ENCODE measurements around the gene VAPB. TPM values are rescaled to one million over a fixed set of nuclear protein-coding genes. Genes with fewer than 3 reads are reported as not detected.

VAPB gene
- total and polyA plus RNA-seq, 4 experiments from 2014 or later = 27.6 to 40.1 (median 33.0) TPM

- H3K4me3 Mint-ChIP-seq = no peak overlapping the region
- H3K36me3 Mint-ChIP-seq = peaks cover 44 to 58% of the 10 kb centered on the region in 2 donors
- Histone ChIP-seq H3K4me3 (ENCODE audit: low read length in 2 of 2) (no peak overlapping the region), H3K27me3 (ENCODE audit: insufficient read depth, low read length) (no peaks in the 10 kb centered on the region), H3K36me3 (ENCODE audit: insufficient read depth, low read length) (peaks cover 11% of the 10 kb centered on the region), H3K4me1 (ENCODE audit: insufficient read depth, low read length) (no peaks in the 10 kb centered on the region), H3K27ac (ENCODE audit: low read depth, low read length) (no peak overlapping the region), H3K9me3 (ENCODE audit: control insufficient read depth in 1 of 2, low read length in 2 of 2) (no peaks in the 10 kb centered on the region)
- H3K4me1 Mint-ChIP-seq = peaks cover 0 to 14% (median under 1%) of the 10 kb centered on the region in 4 donors
- no peaks in the 10 kb centered on the region for H3K27me3 Mint-ChIP-seq
- H3K9me3 Mint-ChIP-seq = peaks cover 0 to 10% (median 6%) of the 10 kb centered on the region in 8 donors
- DNase-seq = no peak
- intact Hi-C loops (cut with micrococcal nuclease) = no loop called here
- H3K27ac Mint-ChIP-seq = no peak overlapping the region
- ChIA-PET POLR2A (ENCODE audit: partially characterized antibody) (no interaction called here), CTCF (ENCODE audit: partially characterized antibody) (no interaction called here)
Measured at GRCh38 chr20:58449681-58450221, 60.7 kb downstream of the VAPB start.

GRCh38 chr20:58450254-58450653 is 61.2 kb downstream of the VAPB start:
- Mint-ChIP-seq H3K36me3 (peaks cover 39 to 54% of the 10 kb centered on the region in 2 donors), H3K27me3 (no peaks in the 10 kb centered on the region), H3K4me1 (peaks cover 0 to 14% (median 0%) of the 10 kb centered on the region in 4 donors), H3K27ac (no peak overlapping the region), H3K9me3 (peaks cover 0 to 12% (median 7%) of the 10 kb centered on the region in 8 donors), H3K4me3 (no peak overlapping the region)
- no peak overlapping the region for H3K27ac ChIP-seq (ENCODE audit: low read depth, low read length)
- intact Hi-C loops (cut with micrococcal nuclease) = no loop called here
- ChIA-PET POLR2A (ENCODE audit: partially characterized antibody) (no interaction called here), CTCF (ENCODE audit: partially characterized antibody) (no interaction called here)
- no peaks in the 10 kb centered on the region for H3K27me3 ChIP-seq (ENCODE audit: insufficient read depth, low read length)
- DNase-seq = no peak
- no peaks in the 10 kb centered on the region for H3K4me1 ChIP-seq (ENCODE audit: insufficient read depth, low read length)
- H3K4me3 ChIP-seq (ENCODE audit: low read length in 2 of 2) = no peak overlapping the region
- no peaks in the 10 kb centered on the region for H3K9me3 ChIP-seq (ENCODE audit: control insufficient read depth in 1 of 2, low read length in 2 of 2)
- peaks cover 11% of the 10 kb centered on the region for H3K36me3 ChIP-seq (ENCODE audit: insufficient read depth, low read length)

GRCh38 chr20:58452667-58453255 is 63.7 kb downstream of the VAPB start:
- ChIA-PET CTCF (ENCODE audit: partially characterized antibody) (no interaction called here), POLR2A (ENCODE audit: partially characterized antibody) (no interaction called here)
- Histone ChIP-seq H3K27me3 (ENCODE audit: insufficient read depth, low read length) (no peaks in the 10 kb centered on the region), H3K9me3 (ENCODE audit: control insufficient read depth in 1 of 2, low read length in 2 of 2) (no peaks in the 10 kb centered on the region), H3K4me3 (ENCODE audit: low read length in 2 of 2) (no peak overlapping the region), H3K36me3 (ENCODE audit: insufficient read depth, low read length) (peaks cover 7% of the 10 kb centered on the region), H3K4me1 (ENCODE audit: insufficient read depth, low read length) (no peaks in the 10 kb centered on the region), H3K27ac (ENCODE audit: low read depth, low read length) (no peak overlapping the region)
- DNase-seq = no peak
- Mint-ChIP-seq H3K36me3 (peaks cover 38 to 42% of the 10 kb centered on the region in 2 donors), H3K27me3 (no peaks in the 10 kb centered on the region), H3K4me3 (no peak overlapping the region), H3K27ac (peak overlapping the region in 1 of 7 donors; percentile 46), H3K9me3 (peaks cover 0 to 12% (median 7%) of the 10 kb centered on the region in 8 donors), H3K4me1 (peaks cover 0 to 10% (median 0%) of the 10 kb centered on the region in 4 donors)
- intact Hi-C loops (cut with micrococcal nuclease) = no loop called here

GRCh38 chr20:58453391-58453790 is 64.4 kb downstream of the VAPB start:
- no peak for DNase-seq
- Mint-ChIP-seq H3K4me1 (peaks cover 0 to 10% (median 0%) of the 10 kb centered on the region in 4 donors), H3K27me3 (no peaks in the 10 kb centered on the region), H3K9me3 (peaks cover 0 to 12% (median 7%) of the 10 kb centered on the region in 8 donors), H3K36me3 (peaks cover 32 to 42% of the 10 kb centered on the region in 2 donors), H3K27ac (peak overlapping the region in 1 of 7 donors; percentile 68), H3K4me3 (no peak overlapping the region)
- no peaks in the 10 kb centered on the region for H3K9me3 ChIP-seq (ENCODE audit: control insufficient read depth in 1 of 2, low read length in 2 of 2)
- CTCF ChIA-PET (ENCODE audit: partially characterized antibody) = no interaction called here
- H3K27ac ChIP-seq (ENCODE audit: low read depth, low read length) = no peak overlapping the region
- intact Hi-C loops (cut with micrococcal nuclease) = no loop called here
- no peak overlapping the region for H3K4me3 ChIP-seq (ENCODE audit: low read length in 2 of 2)
- no peaks in the 10 kb centered on the region for H3K27me3 ChIP-seq (ENCODE audit: insufficient read depth, low read length)
- POLR2A ChIA-PET (ENCODE audit: partially characterized antibody) = no interaction called here
- no peaks in the 10 kb centered on the region for H3K4me1 ChIP-seq (ENCODE audit: insufficient read depth, low read length)
- peaks cover 2% of the 10 kb centered on the region for H3K36me3 ChIP-seq (ENCODE audit: insufficient read depth, low read length)

GRCh38 chr20:58454460-58454859 is 65.4 kb downstream of the VAPB start:
- ChIA-PET POLR2A (ENCODE audit: partially characterized antibody) (no interaction called here), CTCF (ENCODE audit: partially characterized antibody) (interaction anchor here (1.1 kb wide), 1 partner anchor 243 kb away, joined by 3 read pairs; no protein-coding TSS in a partner anchor)
- peaks cover 0 to 12% (median 7%) of the 10 kb centered on the region in 8 donors for H3K9me3 Mint-ChIP-seq
- Histone ChIP-seq H3K27me3 (ENCODE audit: insufficient read depth, low read length) (no peaks in the 10 kb centered on the region), H3K4me3 (ENCODE audit: low read length in 2 of 2) (no peak overlapping the region), H3K36me3 (ENCODE audit: insufficient read depth, low read length) (no peaks in the 10 kb centered on the region), H3K4me1 (ENCODE audit: insufficient read depth, low read length) (no peaks in the 10 kb centered on the region), H3K27ac (ENCODE audit: low read depth, low read length) (no peak overlapping the region), H3K9me3 (ENCODE audit: control insufficient read depth in 1 of 2, low read length in 2 of 2) (no peaks in the 10 kb centered on the region)
- peaks cover 0 to 10% (median 0%) of the 10 kb centered on the region in 4 donors for H3K4me1 Mint-ChIP-seq
- no peak for DNase-seq
- H3K27ac Mint-ChIP-seq = peak overlapping the region in 1 of 7 donors; percentile 39
- no peak overlapping the region for H3K4me3 Mint-ChIP-seq
- peaks cover 24 to 37% of the 10 kb centered on the region in 2 donors for H3K36me3 Mint-ChIP-seq
- intact Hi-C loops (cut with micrococcal nuclease) = no loop called here
- no peaks in the 10 kb centered on the region for H3K27me3 Mint-ChIP-seq

GRCh38 chr20:58457083-58457695 is 68.2 kb downstream of the VAPB start:
- Mint-ChIP-seq H3K36me3 (peaks cover 9 to 26% of the 10 kb centered on the region in 2 donors), H3K9me3 (peaks cover 0 to 12% (median 7%) of the 10 kb centered on the region in 8 donors), H3K4me3 (no peak overlapping the region), H3K4me1 (peaks cover 0 to 10% (median 0%) of the 10 kb centered on the region in 4 donors), H3K27ac (no peak overlapping the region), H3K27me3 (no peaks in the 10 kb centered on the region)
- Histone ChIP-seq H3K4me1 (ENCODE audit: insufficient read depth, low read length) (no peaks in the 10 kb centered on the region), H3K27ac (ENCODE audit: low read depth, low read length) (no peak overlapping the region), H3K27me3 (ENCODE audit: insufficient read depth, low read length) (no peaks in the 10 kb centered on the region), H3K4me3 (ENCODE audit: low read length in 2 of 2) (no peak overlapping the region), H3K9me3 (ENCODE audit: control insufficient read depth in 1 of 2, low read length in 2 of 2) (no peaks in the 10 kb centered on the region), H3K36me3 (ENCODE audit: insufficient read depth, low read length) (no peaks in the 10 kb centered on the region)
- CTCF ChIA-PET (ENCODE audit: partially characterized antibody) = interaction anchor here (1.6 kb wide), 1 partner anchor 10 kb away, joined by 6 read pairs; no protein-coding TSS in a partner anchor
- POLR2A ChIA-PET (ENCODE audit: partially characterized antibody) = interaction anchor here (0.6 kb wide), 1 partner anchor 39 kb away, joined by 3 read pairs; no protein-coding TSS in a partner anchor
- DNase-seq = no peak
- intact Hi-C loops (cut with micrococcal nuclease) = no loop called here

GRCh38 chr20:58458342-58459057 is 69.5 kb downstream of the VAPB start:
- Histone ChIP-seq H3K4me3 (ENCODE audit: low read length in 2 of 2) (no peak overlapping the region), H3K9me3 (ENCODE audit: control insufficient read depth in 1 of 2, low read length in 2 of 2) (no peaks in the 10 kb centered on the region), H3K27me3 (ENCODE audit: insufficient read depth, low read length) (no peaks in the 10 kb centered on the region), H3K4me1 (ENCODE audit: insufficient read depth, low read length) (no peaks in the 10 kb centered on the region), H3K36me3 (ENCODE audit: insufficient read depth, low read length) (no peaks in the 10 kb centered on the region), H3K27ac (ENCODE audit: low read depth, low read length) (no peak overlapping the region)
- intact Hi-C loops (cut with micrococcal nuclease) = no loop called here
- no peaks in the 10 kb centered on the region for H3K27me3 Mint-ChIP-seq
- DNase-seq = no peak
- ChIA-PET POLR2A (ENCODE audit: partially characterized antibody) (no interaction called here), CTCF (ENCODE audit: partially characterized antibody) (interaction anchor here (1.1 to 1.6 kb wide), 2 partner anchors 11 kb away, joined by 5 to 6 read pairs; no protein-coding TSS in a partner anchor)
- peaks cover 9 to 21% of the 10 kb centered on the region in 2 donors for H3K36me3 Mint-ChIP-seq
- H3K9me3 Mint-ChIP-seq = peaks cover 0 to 12% (median 7%) of the 10 kb centered on the region in 8 donors
- H3K4me1 Mint-ChIP-seq = peaks cover 0 to 6% (median 0%) of the 10 kb centered on the region in 4 donors
- H3K27ac Mint-ChIP-seq = no peak overlapping the region
- no peak overlapping the region for H3K4me3 Mint-ChIP-seq

Data from CD4-positive, alpha-beta memory T cell (primary cell).